CD14-positive monocyte (primary cell): ENCODE data around the gene CCNJ. TPM values are rescaled to one million over a fixed set of nuclear protein-coding genes. Genes with fewer than 3 reads are reported as not detected.

Experiments used
- DNase-seq, 3 donors: peaks; one replicate each; pipeline ENCODE4 v3.0.0-alpha.2; 2011 to 2022
- H2AFZ ChIP-seq: 2 replicates; pipeline ENCODE4 v1.6.0; 2012; ENCODE audit warnings: mild to moderate bottlenecking, low read depth, low read length, inconsistent platforms; ENCODE audit not compliant: insufficient read depth, poor library complexity, severe bottlenecking
- H3K27ac ChIP-seq, 2 donors: 1 replicate in 1 of 2; 2 replicates in 1 of 2; pipeline ENCODE4 v1.5.1; 2012 to 2013; ENCODE audit warnings: low read length in 2 of 2, control low read depth in 1 of 2, inconsistent platforms in 1 of 2, low read depth in 1 of 2, mild to moderate bottlenecking in 1 of 2
- H3K27me3 ChIP-seq, 2 donors: one replicate each; pipeline versions ENCODE4 v1.6.0 to v1.6.1; 2011 to 2013; ENCODE audit warnings: low read length in 2 of 2; ENCODE audit not compliant: control insufficient read depth in 2 of 2, insufficient read depth in 2 of 2
- H3K36me3 ChIP-seq, 2 donors: replicated peaks in 1 of 2; 1 replicate in 1 of 2; 2 replicates in 1 of 2; pipeline versions ENCODE4 v1.5.1 to v1.6.1; 2012 to 2013; ENCODE audit warnings: low read length in 2 of 2, control low read depth in 1 of 2, inconsistent platforms in 1 of 2, mild to moderate bottlenecking in 1 of 2; ENCODE audit not compliant: insufficient read depth in 2 of 2, control insufficient read depth in 1 of 2
- H3K4me1 ChIP-seq, 2 donors: 1 replicate in 1 of 2; 2 replicates in 1 of 2; pipeline versions ENCODE4 v1.5.1 to v1.6.1; 2012 to 2013; ENCODE audit warnings: low read length in 2 of 2, control low read depth in 1 of 2, inconsistent platforms in 1 of 2, mild to moderate bottlenecking in 1 of 2, moderate library complexity in 1 of 2; ENCODE audit not compliant: insufficient read depth in 2 of 2, control insufficient read depth in 1 of 2
- H3K4me2 ChIP-seq: replicated peaks from 2 replicates; pipeline ENCODE3; 2012; ENCODE audit warnings: low read length, moderate library complexity, mild to moderate bottlenecking; ENCODE audit not compliant: poor library complexity, severe bottlenecking; ENCODE audit errors: extremely low read depth
- H3K4me3 ChIP-seq, 3 experiments: fragments of 200-600 bp in 1 of 3; sonication (generic) in 1 of 3; replicated peaks in 1 of 3; 1 replicate in 2 of 3; 2 replicates in 1 of 3; pipeline ENCODE4 v1.5.1; 2011 to 2013; ENCODE audit warnings: low read length in 3 of 3, mild to moderate bottlenecking in 3 of 3, control low read depth in 2 of 3, low read depth in 2 of 3, inconsistent platforms in 1 of 3, moderate library complexity in 1 of 3
- H3K79me2 ChIP-seq: 2 replicates; pipeline ENCODE4 v1.6.0; 2012; ENCODE audit warnings: mild to moderate bottlenecking, control low read depth, inconsistent platforms, low read length, moderate library complexity; ENCODE audit not compliant: insufficient read depth
- H3K9ac ChIP-seq: 2 replicates; pipeline ENCODE4 v1.6.0; 2017; ENCODE audit warnings: low read length, mild to moderate bottlenecking; ENCODE audit not compliant: insufficient read depth, poor library complexity, severe bottlenecking
- H3K9me3 ChIP-seq, 2 donors: replicated peaks in 1 of 2; 1 replicate in 1 of 2; 2 replicates in 1 of 2; pipeline versions ENCODE4 v1.5.1 to v1.6.1; 2012 to 2013; ENCODE audit warnings: low read length in 2 of 2, control low read depth in 1 of 2; ENCODE audit not compliant: control insufficient read depth in 1 of 2, insufficient read depth in 1 of 2
- H4K20me1 ChIP-seq: 2 replicates; pipeline ENCODE4 v1.6.0; 2012; ENCODE audit warnings: mild to moderate bottlenecking, low read length, control low read depth, moderate library complexity; ENCODE audit not compliant: insufficient read depth
- H3K27ac Mint-ChIP-seq, 7 donors: one replicate each; pipeline ENCODE4 v1.8.0; 2020; ENCODE audit warnings: mild to moderate bottlenecking in 7 of 7, mixed read lengths in 7 of 7, moderate library complexity in 6 of 7, inconsistent platforms in 2 of 7
- H3K27me3 Mint-ChIP-seq, 3 donors: one replicate each; pipeline ENCODE4 v1.8.0; 2021 to 2022; ENCODE audit warnings: low read depth in 3 of 3, mild to moderate bottlenecking in 3 of 3, mixed read lengths in 3 of 3, moderate library complexity in 3 of 3, inconsistent platforms in 1 of 3
- H3K36me3 Mint-ChIP-seq, 2 donors: one replicate each; pipeline ENCODE4 v1.8.0; 2020; ENCODE audit warnings: mixed read lengths in 2 of 2, inconsistent platforms in 1 of 2, mild to moderate bottlenecking in 1 of 2
- H3K4me1 Mint-ChIP-seq: one replicate; pipeline ENCODE4 v1.8.0; 2020; ENCODE audit warnings: mild to moderate bottlenecking, mixed read lengths
- H3K4me3 Mint-ChIP-seq, 2 donors: one replicate each; pipeline ENCODE4 v1.8.0; 2020; ENCODE audit warnings: mild to moderate bottlenecking in 2 of 2, mixed read lengths in 2 of 2, moderate library complexity in 1 of 2
- H3K9me3 Mint-ChIP-seq, 7 donors: one replicate each; pipeline ENCODE4 v1.8.0; 2020 to 2022; ENCODE audit warnings: mixed read lengths in 7 of 7, mild to moderate bottlenecking in 6 of 7, moderate library complexity in 6 of 7, inconsistent platforms in 2 of 7
- CTCF ChIP-seq: fragments of 200-600 bp; IDR thresholded peaks from one replicate; pipeline ENCODE4 v1.8.0; 2022; ENCODE audit warnings: antibody characterized with exemption, mild to moderate bottlenecking
- WGBS: methylation state at CpG from one replicate; pipeline ENCODE4 v1.1.5; 2013; ENCODE audit warnings: missing lambda C conversion rate; ENCODE audit not compliant: insufficient coverage; 5-methylcytosine and 5-hydroxymethylcytosine counted together
- intact Hi-C, 2 donors: fragments of 100-400 bp; cut with micrococcal nuclease; formaldehyde crosslinking; loops; one replicate each; pipeline versions ENCODE4 v1.15.0 to v1.15.1; 2023
- polyA plus RNA-seq, 3 donors: library from polyadenylated mRNA; depleted of rRNA in 1 of 3; unstranded in 2 of 3; stranded (reverse) in 1 of 3; fragments of 300-500 nt in 2 of 3; fragments of >200 nt in 1 of 3; fragmentation: Illumina TruSeq in 2 of 3; gene quantifications; 1 replicate in 2 of 3; 2 replicates in 1 of 3; pipeline ENCODE4 v1.2.3, GENCODE V29; 2012 to 2021

Gene CCNJ
- polyA plus RNA-seq, 3 donors: 1.3 to 9.2 (median 2.5) TPM

GRCh38 chr10:96096958-96097357, 53.6 kb downstream of the CCNJ start:
- WGBS: no CpG with 5 or more reads among the region's 1 CpG

DNA sequence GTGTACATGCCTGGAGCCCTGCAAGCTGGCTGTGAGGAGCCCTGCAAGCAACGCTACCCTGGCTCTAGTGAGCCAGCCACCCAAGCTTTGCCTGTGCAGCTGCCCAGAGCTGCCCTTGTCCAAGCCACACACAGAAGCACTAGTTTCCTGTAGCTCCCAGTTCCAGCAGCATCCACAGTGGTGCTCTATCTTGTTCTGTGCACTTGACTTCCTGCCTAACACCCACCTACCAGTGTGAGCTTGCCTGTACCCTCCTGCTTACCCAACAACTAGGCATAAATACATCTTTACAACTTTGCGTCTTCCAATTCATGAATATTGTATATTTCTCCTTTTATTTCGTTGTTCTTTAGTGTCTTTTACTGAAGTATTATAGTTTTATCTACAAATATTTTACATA, 54.5 kb downstream of the CCNJ start:
- H3K9me3 Mint-ChIP-seq: peaks cover 0 to 11% (median 5%) of the 10 kb centered on the region in 7 donors
- TF ChIP-seq CTCF: no peak
- peaks cover 23 to 55% of the 10 kb centered on the region in 2 donors for H3K27me3 ChIP-seq
- peaks cover 0 to 2% of the 10 kb centered on the region in 2 donors for H3K36me3 Mint-ChIP-seq
- DNase-seq: no peak
- intact Hi-C loops: no loop called here
- no peak overlapping the region for H3K4me3 ChIP-seq
- peaks cover 5% of the 10 kb centered on the region for H3K4me1 Mint-ChIP-seq
- 100% methylated on average over 1 of the region's 3 CpGs for WGBS
- H3K27ac ChIP-seq: no peak overlapping the region
- no peak overlapping the region for H3K4me3 Mint-ChIP-seq
- peaks cover 26 to 55% (median 31%) of the 10 kb centered on the region in 3 donors for H3K27me3 Mint-ChIP-seq
- H3K27ac Mint-ChIP-seq: no peak overlapping the region
- H2AFZ ChIP-seq: no peak overlapping the region
- no peak overlapping the region for H3K4me2 ChIP-seq
- no peaks in the 10 kb centered on the region for H3K79me2 ChIP-seq
- H3K9me3 ChIP-seq: peaks cover 0 to 5% of the 10 kb centered on the region in 2 donors
- H3K9ac ChIP-seq: no peak overlapping the region
- H3K36me3 ChIP-seq: no peaks in the 10 kb centered on the region
- H3K4me1 ChIP-seq: no peaks in the 10 kb centered on the region
- no peaks in the 10 kb centered on the region for H4K20me1 ChIP-seq

More at GRCh38 chr10:96096958-96097357, 53.6 kb downstream of the CCNJ start:
- H3K27me3 ChIP-seq: peaks cover 32 to 58% of the 10 kb centered on the region in 2 donors
- Mint-ChIP-seq H3K27ac (no peak overlapping the region), H3K9me3 (peaks cover 0 to 13% (median 8%) of the 10 kb centered on the region in 7 donors), H3K36me3 (peaks cover 0 to 4% of the 10 kb centered on the region in 2 donors), H3K27me3 (peaks cover 32 to 59% (median 32%) of the 10 kb centered on the region in 3 donors), H3K4me1 (peaks cover 5% of the 10 kb centered on the region), H3K4me3 (no peak overlapping the region)
- H3K27ac ChIP-seq: no peak overlapping the region
- no peak overlapping the region for H3K4me3 ChIP-seq
- H3K9ac ChIP-seq: no peak overlapping the region
- no peaks in the 10 kb centered on the region for H4K20me1 ChIP-seq
- no peaks in the 10 kb centered on the region for H3K4me1 ChIP-seq
- H2AFZ ChIP-seq: no peak overlapping the region
- peaks cover 0 to 5% of the 10 kb centered on the region in 2 donors for H3K9me3 ChIP-seq
- intact Hi-C loops: no loop called here
- no peak overlapping the region for H3K4me2 ChIP-seq
- DNase-seq: no peak
- no peak for TF ChIP-seq CTCF
- H3K36me3 ChIP-seq: no peaks in the 10 kb centered on the region
- H3K79me2 ChIP-seq: no peaks in the 10 kb centered on the region
